ENCODE results near the gene S100A3.

GRCh38 chr1:153583976-153584375 is 34.9 kb upstream of the S100A3 start:
- TF ChIP-seq CTCF (IDR thresholded peaks at IDR 0.05) (no peak), POLR2AphosphoS5 (IDR thresholded peaks at IDR 0.05) (no peak)

Data from breast epithelium (tissue), 3 donors.